Loucy (cell line): ENCODE data around the gene GSG1.

Source experiments
- H2AFZ ChIP-seq: fragments of 200-600 bp; sonication (generic); 2 replicates; pipeline ENCODE4 v1.6.0; 2016; ENCODE audit warnings: antibody characterized with exemption, mild to moderate bottlenecking, low read length, moderate library complexity
- H3F3A ChIP-seq: fragments of 200-600 bp; 2 replicates; pipeline ENCODE4 v1.6.0; 2016; ENCODE audit warnings: antibody characterized with exemption, low read depth, mild to moderate bottlenecking
- H3K27me3 ChIP-seq: fragments of 200-600 bp; sonication (generic); 2 replicates; pipeline ENCODE4 v1.6.1; 2014; ENCODE audit warnings: low read length, mild to moderate bottlenecking; ENCODE audit not compliant: insufficient read depth, poor library complexity, severe bottlenecking
- H3K36me3 ChIP-seq: fragments of 200-600 bp; sonication (generic); 2 replicates; pipeline ENCODE4 v1.6.1; 2016; ENCODE audit warnings: low read length; ENCODE audit not compliant: insufficient read depth
- H3K4me1 ChIP-seq: fragments of 200-600 bp; sonication (generic); 2 replicates; pipeline ENCODE4 v1.5.1; 2014; ENCODE audit warnings: low read length, mild to moderate bottlenecking; ENCODE audit not compliant: insufficient read depth, poor library complexity, severe bottlenecking
- H3K4me2 ChIP-seq: fragments of 200-600 bp; sonication (generic); 2 replicates; pipeline ENCODE4 v1.6.0; 2014; ENCODE audit warnings: antibody characterized with exemption, low read length, low read depth, mild to moderate bottlenecking; ENCODE audit not compliant: poor library complexity, severe bottlenecking
- H3K4me3 ChIP-seq: fragments of 200-600 bp; sonication (generic); 2 replicates; pipeline ENCODE4 v1.5.1; 2014; ENCODE audit warnings: low read length, mild to moderate bottlenecking, mixed read lengths; ENCODE audit not compliant: poor library complexity, severe bottlenecking
- H3K79me2 ChIP-seq: fragments of 200-600 bp; sonication (generic); 2 replicates; pipeline ENCODE4 v1.6.1; 2014; ENCODE audit warnings: low read length; ENCODE audit not compliant: insufficient read depth
- H3K9ac ChIP-seq: fragments of 200-600 bp; sonication (generic); 2 replicates; pipeline ENCODE4 v1.6.0; 2014; ENCODE audit warnings: mild to moderate bottlenecking, low read depth, low read length, moderate library complexity; ENCODE audit not compliant: poor library complexity, severe bottlenecking
- H3K9me2 ChIP-seq: fragments of 200-600 bp; sonication (generic); replicated peaks from 2 replicates; pipeline ENCODE4 v1.6.1; 2016; ENCODE audit warnings: low read depth, low read length, mixed read lengths
- H3K9me3 ChIP-seq: fragments of 200-600 bp; sonication (generic); 2 replicates; pipeline ENCODE4 v1.6.1; 2014; ENCODE audit warnings: mild to moderate bottlenecking, antibody characterized with exemption, low read length, low read depth; ENCODE audit not compliant: insufficient read depth
- H4K20me1 ChIP-seq: fragments of 200-600 bp; sonication (generic); 2 replicates; pipeline ENCODE4 v1.6.0; 2014; ENCODE audit warnings: antibody characterized with exemption, low read length, mild to moderate bottlenecking; ENCODE audit not compliant: insufficient read depth, poor library complexity, severe bottlenecking
- CTCF ChIP-seq: fragments of 200-600 bp; sonication (generic); conservative IDR thresholded peaks from 2 replicates; pipeline ENCODE4 v1.5.1; 2014; ENCODE audit warnings: mild to moderate bottlenecking, antibody characterized with exemption, low read length
- EZH2phosphoT487 ChIP-seq: fragments of 200-600 bp; IDR thresholded peaks from 2 replicates; pipeline ENCODE4 v1.6.1; 2018; ENCODE audit warnings: antibody characterized with exemption, mild to moderate bottlenecking, moderate library complexity, borderline replicate concordance

The GSG1 gene

GRCh38 chr12:13142747-13143146 is 39.3 kb upstream of the GSG1 start:
- Histone ChIP-seq H3K4me2 (no peak overlapping the region), H4K20me1 (no peaks in the 10 kb centered on the region), H3K9ac (no peak overlapping the region), H3K9me3 (no peaks in the 10 kb centered on the region), H3F3A (no peaks in the 10 kb centered on the region; the same call in 1 of the 2 replicates), H3K79me2 (no peaks in the 10 kb centered on the region), H3K4me3 (no peak overlapping the region), H3K36me3 (no peaks in the 10 kb centered on the region), H3K27me3 (no peaks in the 10 kb centered on the region), H2AFZ (no peak overlapping the region), H3K4me1 (peaks cover 41% of the 10 kb centered on the region), H3K9me2 (no peaks in the 10 kb centered on the region)
- no peak for TF ChIP-seq CTCF
- no peak for TF ChIP-seq EZH2phosphoT487

GRCh38 chr12:13141686-13142085 is 38.2 kb upstream of the GSG1 start:
- no peaks in the 10 kb centered on the region for H3K9me3 ChIP-seq
- no peak overlapping the region for H3K4me2 ChIP-seq
- no peak for TF ChIP-seq EZH2phosphoT487
- no peak for TF ChIP-seq CTCF
- H3K9ac ChIP-seq, result no peak overlapping the region
- H3K9me2 ChIP-seq, result no peaks in the 10 kb centered on the region
- no peaks in the 10 kb centered on the region for H3K36me3 ChIP-seq
- H3K4me1 ChIP-seq, result peaks cover 34% of the 10 kb centered on the region
- H3K27me3 ChIP-seq, result no peaks in the 10 kb centered on the region
- H2AFZ ChIP-seq, result no peak overlapping the region
- H3K79me2 ChIP-seq, result no peaks in the 10 kb centered on the region
- no peaks in the 10 kb centered on the region; the same call in 1 of the 2 replicates for H3F3A ChIP-seq
- H4K20me1 ChIP-seq, result no peaks in the 10 kb centered on the region
- H3K4me3 ChIP-seq, result no peak overlapping the region

GRCh38 chr12:13135371-13136178 is 32.1 kb upstream of the GSG1 start:
- no peaks in the 10 kb centered on the region for H3K9me3 ChIP-seq
- no peak overlapping the region for H3K4me3 ChIP-seq
- H3F3A ChIP-seq, result no peaks in the 10 kb centered on the region; the same call in 1 of the 2 replicates
- H4K20me1 ChIP-seq, result no peaks in the 10 kb centered on the region
- TF ChIP-seq EZH2phosphoT487 (no peak), CTCF (no peak)
- H3K9me2 ChIP-seq, result no peaks in the 10 kb centered on the region
- no peaks in the 10 kb centered on the region for H3K79me2 ChIP-seq
- H3K36me3 ChIP-seq, result no peaks in the 10 kb centered on the region
- H3K4me2 ChIP-seq, result no peak overlapping the region
- no peak overlapping the region for H3K9ac ChIP-seq
- H2AFZ ChIP-seq, result no peak overlapping the region
- H3K4me1 ChIP-seq, result peaks cover 6% of the 10 kb centered on the region
- no peaks in the 10 kb centered on the region for H3K27me3 ChIP-seq
